SK-N-SH (cell line): ENCODE data around the gene EIF6. TPM values are rescaled to one million over a fixed set of nuclear protein-coding genes. Genes with fewer than 3 reads are reported as not detected.

Experiments
- CTCF ChIA-PET: fragments of 300-600, 350-600 bp; formaldehyde crosslinking; extraction: SDS; loops from one replicate; lab custom pipeline; 2021; lab: Yijun Ruan, JAX
- POLR2A ChIA-PET: fragments of 350-600 bp; sonication (Branson Sonifier 250); formaldehyde crosslinking; extraction: SDS; loops from one replicate; lab custom pipeline; 2020; ENCODE audit warnings: antibody characterized with exemption, inconsistent platforms; lab: Yijun Ruan, JAX
- DNase-seq: peaks from one replicate; pipeline ENCODE4 v3.0.0; 2012
- H2AFZ ChIP-seq: fragments of 200-600 bp; sonication (generic); 2 replicates; pipeline ENCODE4 v1.8.1; 2016; ENCODE audit warnings: antibody characterized with exemption, mild to moderate bottlenecking, low read depth
- H3F3A ChIP-seq: fragments of 200-600 bp; sonication (generic); replicated peaks from 2 replicates; pipeline ENCODE3; 2016; ENCODE audit warnings: antibody characterized with exemption, mild to moderate bottlenecking; ENCODE audit not compliant: insufficient read depth
- H3K27ac ChIP-seq, 2 experiments: fragments of 200-500 bp in 1 of 2; fragments of 200-600 bp in 1 of 2; sonication (Bioruptor generic) in 1 of 2; sonication (generic), shearing (Covaris generic) in 1 of 2; 2 replicates each; pipeline versions ENCODE4 v1.5.1 to v1.6.1; 2014 to 2016; ENCODE audit warnings: low read depth in 2 of 2, inconsistent platforms in 1 of 2, low read length in 1 of 2, mild to moderate bottlenecking in 1 of 2, mixed read lengths in 1 of 2
- H3K27me3 ChIP-seq: fragments of 200-600 bp; sonication (generic), shearing (Covaris generic); 2 replicates; pipeline ENCODE4 v1.6.1; 2016; ENCODE audit warnings: mixed run types; ENCODE audit not compliant: insufficient read depth
- H3K36me3 ChIP-seq, 2 experiments: fragments of 200-500 bp in 1 of 2; fragments of 200-600 bp in 1 of 2; sonication (Bioruptor generic) in 1 of 2; sonication (generic) in 1 of 2; replicated peaks in 1 of 2; 2 replicates each; pipeline versions ENCODE3 to v1.5.1; 2014 to 2016; ENCODE audit warnings: low read length in 1 of 2, mild to moderate bottlenecking in 1 of 2; ENCODE audit not compliant: insufficient read depth in 2 of 2, control insufficient read depth in 1 of 2
- H3K4me1 ChIP-seq, 2 experiments: fragments of 200-500 bp in 1 of 2; fragments of 200-600 bp in 1 of 2; sonication (Bioruptor generic) in 1 of 2; sonication (generic), shearing (Covaris generic) in 1 of 2; 2 replicates each; pipeline versions ENCODE4 v1.5.1 to v1.6.1; 2014 to 2016; ENCODE audit warnings: low read depth in 1 of 2, low read length in 1 of 2, mixed run types in 1 of 2; ENCODE audit not compliant: insufficient read depth in 2 of 2, control insufficient read depth in 1 of 2
- H3K4me2 ChIP-seq: fragments of 200-600 bp; sonication (generic), shearing (Covaris generic); 2 replicates; pipeline ENCODE4 v1.6.1; 2017; ENCODE audit warnings: mixed run types
- H3K4me3 ChIP-seq, 2 experiments: fragments of 200-500 bp in 1 of 2; fragments of 200-600 bp in 1 of 2; sonication (Bioruptor generic) in 1 of 2; sonication (generic), shearing (Covaris generic) in 1 of 2; 2 replicates each; pipeline versions ENCODE4 v1.5.1 to v1.8.1; 2014 to 2016; ENCODE audit warnings: low read depth in 2 of 2, inconsistent platforms in 1 of 2, low read length in 1 of 2, mild to moderate bottlenecking in 1 of 2, mixed read lengths in 1 of 2, moderate library complexity in 1 of 2
- H3K79me2 ChIP-seq: fragments of 200-600 bp; sonication (generic); 2 replicates; pipeline ENCODE4 v1.8.1; 2017; ENCODE audit warnings: mild to moderate bottlenecking; ENCODE audit not compliant: insufficient read depth
- H3K9ac ChIP-seq: fragments of 200-600 bp; sonication (generic); 2 replicates; pipeline ENCODE4 v1.6.1; 2017; ENCODE audit warnings: mixed run types
- H3K9me2 ChIP-seq: fragments of 200-600 bp; sonication (generic); 2 replicates; pipeline ENCODE4 v1.6.1; 2017; ENCODE audit warnings: mixed run types
- H3K9me3 ChIP-seq: fragments of 200-600 bp; sonication (generic); 2 replicates; pipeline ENCODE4 v1.6.1; 2017; ENCODE audit warnings: mixed run types, mild to moderate bottlenecking, moderate library complexity
- H4K20me1 ChIP-seq: fragments of 200-600 bp; sonication (generic); 2 replicates; pipeline ENCODE4 v1.6.1; 2017; ENCODE audit warnings: mild to moderate bottlenecking, mixed run types; ENCODE audit not compliant: insufficient read depth
- CTCF ChIP-seq: fragments of 200-600 bp; sonication (generic); IDR thresholded peaks from 2 replicates; pipeline ENCODE4 v1.6.1; 2017; ENCODE audit warnings: antibody characterized with exemption, mild to moderate bottlenecking, moderate library complexity
- EZH2phosphoT487 ChIP-seq: fragments of 200-600 bp; sonication (generic); IDR thresholded peaks from 2 replicates; pipeline ENCODE4 v1.6.1; 2017; ENCODE audit warnings: low read depth, mixed run types, mild to moderate bottlenecking, antibody characterized with exemption, moderate library complexity, borderline replicate concordance
- FOXJ3 ChIP-seq: sonication (generic); formaldehyde crosslinking; IDR thresholded peaks from 2 replicates; pipeline ENCODE4 v1.5.1; 2020; ENCODE audit warnings: mild to moderate bottlenecking, missing genetic modification reagents
- FOXM1 ChIP-seq: IDR thresholded peaks from 2 replicates; pipeline ENCODE4 v1.4.0; 2012; ENCODE audit warnings: low read depth, mild to moderate bottlenecking
- GABPA ChIP-seq: IDR thresholded peaks from 2 replicates; pipeline ENCODE4 v1.4.0; 2012; ENCODE audit warnings: low read depth, mild to moderate bottlenecking
- GATA2 ChIP-seq: sonication (generic); formaldehyde crosslinking; IDR thresholded peaks from 2 replicates; pipeline ENCODE4 v1.5.0; 2020; ENCODE audit warnings: mild to moderate bottlenecking, missing genetic modification reagents
- IRF3 ChIP-seq: fragments of 150-350 bp; IDR thresholded peaks from 2 replicates; pipeline ENCODE4 v1.6.1; 2016; ENCODE audit warnings: mild to moderate bottlenecking, low read depth, low read length
- MEF2A ChIP-seq: IDR thresholded peaks from 2 replicates; pipeline ENCODE4 v1.4.0; 2012; ENCODE audit warnings: low read depth, borderline replicate concordance
- PBX3 ChIP-seq: IDR thresholded peaks from 2 replicates; pipeline ENCODE4; 2012
- POLR2AphosphoS5 ChIP-seq: IDR thresholded peaks from 2 replicates; pipeline ENCODE4 v1.6.1; 2012; ENCODE audit warnings: low read depth, low read length
- RAD21 ChIP-seq: IDR thresholded peaks from 2 replicates; pipeline ENCODE4 v1.6.1; 2012; ENCODE audit warnings: mild to moderate bottlenecking, low read length
- RCOR1 ChIP-seq: fragments of 150-350 bp; IDR thresholded peaks from 2 replicates; pipeline ENCODE4 v1.6.1; 2017; ENCODE audit warnings: antibody characterized with exemption, low read length
- REST ChIP-seq: IDR thresholded peaks from 2 replicates; pipeline ENCODE4 v1.6.1; 2012; ENCODE audit warnings: mild to moderate bottlenecking, low read depth, low read length, moderate library complexity
- RXRA ChIP-seq: IDR thresholded peaks from 2 replicates; pipeline ENCODE4 v1.4.0; 2012; ENCODE audit warnings: low read depth, mild to moderate bottlenecking, borderline replicate concordance
- SMC3 ChIP-seq: IDR thresholded peaks from 2 replicates; pipeline ENCODE4 v1.6.1; 2012; ENCODE audit warnings: low read depth, low read length, improper control_type of control experiment
- TCF12 ChIP-seq: IDR thresholded peaks from 2 replicates; pipeline ENCODE4 v1.4.0; 2012
- USF2 ChIP-seq: fragments of 150-350 bp; IDR thresholded peaks from 2 replicates; pipeline ENCODE4 v1.6.1; 2017; ENCODE audit warnings: antibody characterized with exemption, low read length, low read depth, borderline replicate concordance
- ZBTB33 ChIP-seq: IDR thresholded peaks from 2 replicates; pipeline ENCODE4 v1.4.0; 2012; ENCODE audit warnings: low read depth, borderline replicate concordance
- WGBS: methylation state at CpG from one replicate; pipeline ENCODE4 v1.1.6; 2017; ENCODE audit warnings: low lambda C conversion rate; 5-methylcytosine and 5-hydroxymethylcytosine counted together
- polyA plus RNA-seq, 3 experiments: library from polyadenylated mRNA; depleted of rRNA; stranded (reverse); fragments of >200 nt; gene quantifications; 2 replicates each; pipeline ENCODE4 v1.2.3, GENCODE V29; 2012

Gene EIF6
- polyA plus RNA-seq, 1 of the 3 experiments (the other 2 are of a cell fraction): 356 TPM

GRCh38 chr20:35279040-35279439, 5.5 kb downstream of the EIF6 start (continued):
- no peak for TF ChIP-seq IRF3

GRCh38 chr20:35277531-35278395, 6.8 kb downstream of the EIF6 start, which contains the start of gene MMP24OS:
Gene MMP24OS, minus strand, starts transcription at chr20:35278122. Its CDS starts 193 bp downstream, at chr20:35277929.
- POLR2A ChIA-PET: interaction anchor here (0.7 to 1.2 kb wide), 5 partner anchors 12 to 346 kb away, joined by 3 to 11 read pairs (median 4); partner anchors contain the start of genes CEP250 and EDEM2
- Histone ChIP-seq H3K4me2 (peak within 1 kb of the TSS; percentile 97), H3F3A (peaks cover 44% of the 10 kb centered on the region), H3K79me2 (peaks cover 47% of the 10 kb centered on the region), H3K27me3 (no peaks in the 10 kb centered on the region), H3K9me3 (no peaks in the 10 kb centered on the region), H3K36me3 (peaks cover 47 to 50% of the 10 kb centered on the region in 2 experiments), H4K20me1 (no peaks in the 10 kb centered on the region), H3K27ac (peak within 1 kb of the TSS; percentile 51 to 90), H2AFZ (no peak within 1 kb of the TSS), H3K4me1 (peaks cover 6 to 38% of the 10 kb centered on the region in 2 experiments; a peak in 3 of 4 replicates), H3K9ac (peak within 1 kb of the TSS; percentile 83), H3K9me2 (no peaks in the 10 kb centered on the region), H3K4me3 (peak within 1 kb of the TSS; percentile 75 to 85)
- DNase-seq: peak; percentile 97
- whole genome bisulfite sequencing: 0% methylated on average over 14 of the region's 76 CpGs
- CTCF ChIA-PET: interaction anchor here (0.6 to 4.3 kb wide), 2 partner anchors 8 to 12 kb away, joined by 3 to 23 read pairs; no protein-coding TSS in a partner anchor
- TF ChIP-seq CTCF: peak; percentile 24
- no peak; the same call in none of the 2 replicates for TF ChIP-seq PBX3
- TF ChIP-seq EZH2phosphoT487: no peak
- TF ChIP-seq FOXM1: no peak
- no peak for TF ChIP-seq RCOR1
- no peak for TF ChIP-seq TCF12
- no peak for TF ChIP-seq SMC3
- no peak for TF ChIP-seq MEF2A
- TF ChIP-seq ZBTB33: no peak
- no peak for TF ChIP-seq GATA2 (CRISPR knock-in tag)
- TF ChIP-seq RXRA: no peak
- peak; percentile 27; the same call in 1 of the 2 replicates for TF ChIP-seq GABPA
- TF ChIP-seq RAD21: 0 out of 2 replicates have a peak, but pooled peaks have one; percentile 4
- no peak for TF ChIP-seq USF2
- peak; percentile 97 for TF ChIP-seq POLR2AphosphoS5
- no peak for TF ChIP-seq FOXJ3 (CRISPR knock-in tag)
- TF ChIP-seq REST: no peak
